HG02610 (cell line): ENCODE data around the gene ULK4.

Experiments used
- ATAC-seq: cut with Tn5 transposase; IDR thresholded peaks from one replicate; pipeline ENCODE4 v1.9.1; 2021; ENCODE audit warnings: mild to moderate bottlenecking, moderate library complexity; ENCODE audit not compliant: unreplicated experiment

ULK4 gene

GRCh38 chr3:41241800-41242571 lies 719.9 kb downstream of the ULK4 start:
- ATAC-seq, result no peak

- no peak for ATAC-seq
Observed at GRCh38 chr3:41241161-41241560, 720.7 kb downstream of the ULK4 start.

- no peak for ATAC-seq
Observed at GRCh38 chr3:41239587-41239986, 722.3 kb downstream of the ULK4 start.

GRCh38 chr3:41237907-41238306 lies 724.0 kb downstream of the ULK4 start:
- no peak for ATAC-seq

GRCh38 chr3:41236228-41236627 lies 725.7 kb downstream of the ULK4 start:
- ATAC-seq, result no peak

- no peak for ATAC-seq
Observed at GRCh38 chr3:41234823-41235721, 726.8 kb downstream of the ULK4 start.

- ATAC-seq, result no peak
Observed at GRCh38 chr3:41224120-41224806, 737.6 kb downstream of the ULK4 start.

- ATAC-seq, result no peak
Observed at GRCh38 chr3:41223691-41224090, 738.2 kb downstream of the ULK4 start.

GRCh38 chr3:41223078-41223477 lies 738.8 kb downstream of the ULK4 start:
- no peak for ATAC-seq

GRCh38 chr3:41222501-41222900 lies 739.4 kb downstream of the ULK4 start:
- ATAC-seq, result no peak

- no peak for ATAC-seq
Observed at GRCh38 chr3:41222012-41222411, 739.9 kb downstream of the ULK4 start.

- no peak for ATAC-seq
Observed at GRCh38 chr3:41220906-41221677, 740.8 kb downstream of the ULK4 start.

- no peak for ATAC-seq
Observed at GRCh38 chr3:41219424-41219823, 742.5 kb downstream of the ULK4 start.

GRCh38 chr3:41216993-41217392 lies 744.9 kb downstream of the ULK4 start:
- ATAC-seq, result no peak

- no peak for ATAC-seq
Observed at GRCh38 chr3:41216422-41216821, 745.5 kb downstream of the ULK4 start.

GRCh38 chr3:41213588-41213987 lies 748.3 kb downstream of the ULK4 start:
- no peak for ATAC-seq

GRCh38 chr3:41212088-41212487 lies 749.8 kb downstream of the ULK4 start:
- no peak for ATAC-seq

GRCh38 chr3:41210966-41211365 lies 750.9 kb downstream of the ULK4 start:
- no peak for ATAC-seq

GRCh38 chr3:41209646-41210045 lies 752.3 kb downstream of the ULK4 start:
- ATAC-seq, result no peak

GRCh38 chr3:41208507-41209220 lies 753.2 kb downstream of the ULK4 start:
- no peak for ATAC-seq
